Stomach smooth muscle (tissue), 2 donors: ENCODE data around the gene AP2A1.

Experiments used
- H3K27ac ChIP-seq: one replicate; pipeline ENCODE4 v1.7.0; 2013; ENCODE audit warnings: mild to moderate bottlenecking, low read length, inconsistent platforms
- H3K27me3 ChIP-seq, 2 donors: one replicate each; pipeline ENCODE4 v1.7.0; 2013; ENCODE audit warnings: low read length in 2 of 2; ENCODE audit not compliant: insufficient read depth in 2 of 2, control insufficient read depth in 1 of 2
- H3K36me3 ChIP-seq, 2 donors: one replicate each; pipeline ENCODE4 v1.7.0; 2013; ENCODE audit warnings: low read length in 2 of 2; ENCODE audit not compliant: control insufficient read depth in 2 of 2, insufficient read depth in 2 of 2
- H3K4me1 ChIP-seq: one replicate; pipeline ENCODE4 v1.7.0; 2013; ENCODE audit warnings: low read length; ENCODE audit not compliant: control insufficient read depth, insufficient read depth
- H3K4me3 ChIP-seq, 2 donors: one replicate each; pipeline ENCODE4 v1.7.0; 2013; ENCODE audit warnings: low read length in 2 of 2
- H3K9ac ChIP-seq, 2 donors: one replicate each; pipeline ENCODE4 v1.7.0; 2013; ENCODE audit warnings: low read length in 2 of 2, mild to moderate bottlenecking in 1 of 2
- H3K9me3 ChIP-seq, 2 donors: one replicate each; pipeline ENCODE4 v1.7.0; 2013; ENCODE audit warnings: low read length in 2 of 2; ENCODE audit not compliant: control insufficient read depth in 2 of 2
- donor health status: healthy.
- donor health status: Pancreatic carcinoma.

AP2A1 gene

DNA sequence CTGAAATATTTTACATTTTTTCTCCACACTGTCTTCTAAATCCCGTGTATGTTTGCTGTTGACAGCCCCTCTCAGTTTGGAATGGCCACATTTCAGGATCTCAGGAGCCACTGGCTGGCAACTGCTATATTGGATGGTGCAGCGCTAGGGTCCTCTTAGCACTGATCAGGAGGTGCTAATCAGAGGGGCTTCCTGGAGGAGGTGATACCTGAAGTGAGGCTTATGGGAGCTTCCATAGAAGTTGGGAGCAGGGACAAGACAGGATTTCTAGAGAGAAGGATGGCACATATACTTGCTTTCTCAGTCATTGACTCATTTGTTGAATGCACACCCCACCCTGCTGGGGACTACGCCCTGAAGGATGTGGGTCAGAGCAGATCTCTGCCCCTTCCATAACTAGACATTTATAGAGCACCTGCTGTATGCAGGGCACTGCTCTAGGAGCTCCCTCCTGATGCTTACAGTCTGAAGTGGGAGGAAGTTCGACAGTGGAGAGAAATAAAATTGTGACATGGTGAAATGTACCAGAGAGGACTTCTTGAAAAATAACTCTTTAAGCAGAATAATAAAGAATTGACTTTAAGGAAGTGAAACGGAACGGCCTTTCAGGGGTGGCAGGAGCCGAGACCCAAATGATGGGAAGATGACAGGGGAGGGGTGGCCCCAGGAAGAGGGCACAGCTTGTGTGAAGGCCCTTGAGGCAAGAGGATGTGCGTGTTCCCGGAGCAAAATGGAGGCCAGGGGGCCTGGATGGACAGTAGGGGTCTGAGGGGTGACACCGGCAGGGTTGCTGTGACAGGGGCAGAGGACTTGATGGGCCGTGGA lies 13.1 kb downstream of the AP2A1 start:
- Histone ChIP-seq H3K27me3 (no peaks in the 10 kb centered on the region), H3K9me3 (no peaks in the 10 kb centered on the region), H3K4me3 (no peak overlapping the region), H3K36me3 (peaks cover 12 to 20% of the 10 kb centered on the region in 2 donors), H3K9ac (no peak overlapping the region), H3K27ac (no peak overlapping the region), H3K4me1 (no peaks in the 10 kb centered on the region)

DNA sequence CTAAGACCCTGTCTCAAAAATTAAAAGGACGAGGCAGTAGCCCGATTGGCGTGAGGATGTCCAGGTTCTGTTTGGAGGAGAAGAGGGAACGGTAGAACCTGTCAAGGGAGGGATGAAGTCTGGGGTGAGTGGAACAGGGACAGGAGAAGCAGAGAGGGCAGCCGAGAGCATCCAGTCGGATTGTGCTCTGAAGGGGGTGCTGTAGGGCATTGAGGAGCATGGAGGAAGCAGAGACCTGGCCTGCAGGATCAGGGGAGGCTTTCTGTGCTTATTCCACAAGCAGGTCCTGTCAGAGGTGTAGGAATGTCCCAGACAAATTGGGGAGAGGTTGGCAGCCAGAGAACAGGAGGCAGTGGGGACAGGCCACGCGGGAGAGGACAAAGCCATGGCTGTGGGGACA lies 14.1 kb downstream of the AP2A1 start:
- Histone ChIP-seq H3K9ac (no peak overlapping the region), H3K9me3 (no peaks in the 10 kb centered on the region), H3K4me1 (no peaks in the 10 kb centered on the region), H3K4me3 (no peak overlapping the region), H3K27me3 (no peaks in the 10 kb centered on the region), H3K36me3 (peaks cover 17 to 24% of the 10 kb centered on the region in 2 donors), H3K27ac (no peak overlapping the region)

DNA sequence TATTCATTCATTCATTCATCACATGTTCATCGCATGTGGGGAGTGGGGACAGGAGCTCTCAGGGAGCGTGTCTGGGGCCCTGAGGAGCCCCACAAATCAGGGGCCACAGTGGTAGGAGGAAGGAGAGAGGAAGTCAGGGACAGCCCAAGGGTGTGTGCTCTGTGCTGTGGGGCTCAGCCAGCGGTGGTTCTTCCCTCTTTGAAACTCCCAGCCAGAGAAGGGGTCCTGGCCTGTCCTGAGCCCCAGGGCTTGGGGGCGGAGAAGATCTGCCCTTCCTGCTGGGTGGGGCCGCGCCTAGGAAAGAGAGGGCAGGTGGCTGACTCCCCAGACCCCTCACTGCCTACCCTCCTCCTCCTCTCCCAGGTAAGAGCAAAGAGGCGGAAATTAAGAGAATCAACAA lies 14.6 kb downstream of the AP2A1 start:
- Histone ChIP-seq H3K9ac (no peak overlapping the region), H3K4me3 (no peak overlapping the region), H3K9me3 (no peaks in the 10 kb centered on the region), H3K27ac (no peak overlapping the region), H3K4me1 (no peaks in the 10 kb centered on the region), H3K27me3 (no peaks in the 10 kb centered on the region), H3K36me3 (peaks cover 17 to 26% of the 10 kb centered on the region in 2 donors)

DNA sequence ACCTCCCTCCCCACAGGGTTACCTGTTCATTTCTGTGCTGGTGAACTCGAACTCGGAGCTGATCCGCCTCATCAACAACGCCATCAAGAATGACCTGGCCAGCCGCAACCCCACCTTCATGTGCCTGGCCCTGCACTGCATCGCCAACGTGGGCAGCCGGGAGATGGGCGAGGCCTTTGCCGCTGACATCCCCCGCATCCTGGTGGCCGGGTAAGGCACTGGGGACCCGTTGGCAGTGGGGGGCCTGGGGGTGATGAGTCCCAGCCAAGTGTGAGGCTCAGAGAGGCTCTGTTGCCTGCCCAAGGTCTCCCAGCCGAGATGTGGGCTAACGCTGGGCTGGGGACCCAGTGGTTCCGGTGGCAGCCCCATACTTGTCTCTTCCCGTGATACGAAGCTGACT lies 15.7 kb downstream of the AP2A1 start:
- Histone ChIP-seq H3K4me1 (no peaks in the 10 kb centered on the region), H3K27me3 (no peaks in the 10 kb centered on the region), H3K27ac (no peak overlapping the region), H3K36me3 (peaks cover 17 to 26% of the 10 kb centered on the region in 2 donors), H3K9me3 (no peaks in the 10 kb centered on the region), H3K4me3 (no peak overlapping the region), H3K9ac (no peak overlapping the region)

DNA sequence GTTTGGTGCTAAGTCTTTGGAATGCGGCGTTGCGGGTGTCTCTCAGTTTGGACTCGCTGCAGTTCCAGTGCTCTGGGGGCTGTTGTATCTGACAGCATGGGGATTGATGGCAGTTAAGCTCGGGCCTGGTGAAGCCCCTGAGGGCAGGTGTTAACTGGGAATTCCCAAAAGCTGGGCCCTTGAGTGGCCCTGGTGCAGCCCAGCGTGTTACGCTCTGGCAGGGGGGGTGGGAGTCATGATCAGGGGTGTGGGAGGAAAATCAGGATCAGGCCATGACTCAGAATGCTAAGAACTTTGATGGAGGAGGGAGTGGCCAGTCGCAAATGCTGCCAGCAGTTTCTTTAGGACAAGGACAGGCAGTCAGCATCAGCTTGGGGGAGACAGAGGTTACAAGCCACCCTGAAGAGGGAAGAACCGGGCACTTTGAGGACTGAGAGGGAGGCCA lies 19.6 kb downstream of the AP2A1 start:
- Histone ChIP-seq H3K4me1 (peaks cover under 1% of the 10 kb centered on the region), H3K4me3 (no peak overlapping the region), H3K36me3 (peaks cover 20 to 43% of the 10 kb centered on the region in 2 donors), H3K27me3 (no peaks in the 10 kb centered on the region), H3K27ac (no peak overlapping the region), H3K9ac (no peak overlapping the region), H3K9me3 (no peaks in the 10 kb centered on the region)

DNA sequence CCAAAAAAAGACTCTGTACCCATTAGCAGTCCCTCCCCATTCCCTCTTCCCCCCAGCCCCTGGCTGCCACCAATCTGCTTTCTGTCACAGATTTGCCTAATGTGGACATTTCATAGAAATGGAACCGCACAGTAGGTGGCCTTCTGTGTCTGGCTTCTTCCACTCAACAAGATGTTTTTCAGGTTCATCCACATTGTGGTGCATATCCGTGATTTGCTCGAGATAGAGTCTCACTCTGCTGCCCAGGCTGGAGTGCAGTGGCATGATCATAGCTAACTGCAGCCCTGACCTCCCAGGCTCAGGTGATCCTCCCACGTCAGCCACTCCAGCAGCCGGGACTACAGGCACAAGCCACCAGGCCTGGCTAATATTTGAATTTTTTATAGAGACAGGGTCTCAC lies 20.9 kb downstream of the AP2A1 start:
- Histone ChIP-seq H3K4me1 (peaks cover 2% of the 10 kb centered on the region), H3K27ac (no peak overlapping the region), H3K27me3 (no peaks in the 10 kb centered on the region), H3K36me3 (peaks cover 18 to 49% of the 10 kb centered on the region in 2 donors), H3K9me3 (no peaks in the 10 kb centered on the region), H3K9ac (no peak overlapping the region), H3K4me3 (no peak overlapping the region)

DNA sequence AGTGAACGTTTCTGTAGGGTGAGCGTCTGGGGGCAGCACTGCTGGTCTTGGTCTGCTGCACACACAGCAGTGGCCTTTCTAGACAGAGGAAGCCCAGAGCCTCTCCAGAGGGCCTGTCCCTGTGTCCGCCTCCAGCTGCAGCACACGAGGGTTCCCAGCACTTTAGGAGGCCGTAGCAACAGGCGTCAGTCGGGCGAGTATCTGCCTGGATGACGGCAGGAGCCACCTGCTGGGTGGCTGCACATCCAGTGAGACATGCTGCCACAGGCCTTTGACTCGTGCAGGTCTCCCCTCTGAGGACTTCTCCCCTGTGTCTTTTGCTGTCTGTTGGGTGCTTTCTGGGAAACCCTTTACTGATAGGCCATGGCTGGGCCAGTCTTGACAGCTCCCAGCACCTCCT lies 22.1 kb downstream of the AP2A1 start:
- Histone ChIP-seq H3K4me3 (no peak overlapping the region), H3K27me3 (no peaks in the 10 kb centered on the region), H3K4me1 (peaks cover 2% of the 10 kb centered on the region), H3K9ac (no peak overlapping the region), H3K9me3 (no peaks in the 10 kb centered on the region), H3K27ac (no peak overlapping the region), H3K36me3 (peaks cover 22 to 48% of the 10 kb centered on the region in 2 donors)

DNA sequence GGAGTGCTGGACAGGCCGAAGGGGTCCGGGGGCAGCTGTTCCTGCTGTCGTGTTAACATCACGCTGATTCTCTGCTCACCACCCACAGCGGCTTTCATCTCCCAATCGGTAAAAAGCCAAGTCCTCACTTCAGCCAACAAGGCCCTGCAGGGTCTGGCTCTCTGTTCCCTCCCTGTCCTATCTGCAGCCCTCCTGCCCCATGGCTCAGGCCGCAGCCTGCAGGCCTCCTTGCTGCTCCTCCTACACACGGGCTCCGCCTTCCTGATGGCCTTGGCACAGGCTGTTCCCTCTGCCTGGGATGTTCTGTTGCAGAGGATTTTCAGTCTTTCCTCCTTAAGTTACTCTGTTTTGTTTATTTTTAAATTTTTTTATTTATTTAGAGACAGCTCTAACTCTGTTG lies 24.1 kb downstream of the AP2A1 start:
- H3K27me3 ChIP-seq = no peaks in the 10 kb centered on the region
- H3K27ac ChIP-seq = no peak overlapping the region
- peak overlapping the region in 1 of 2 donors; percentile 22 for H3K4me3 ChIP-seq
- H3K36me3 ChIP-seq = peaks cover 23 to 48% of the 10 kb centered on the region in 2 donors
- H3K9me3 ChIP-seq = no peaks in the 10 kb centered on the region
- H3K4me1 ChIP-seq = peaks cover 2% of the 10 kb centered on the region
- no peak overlapping the region for H3K9ac ChIP-seq

DNA sequence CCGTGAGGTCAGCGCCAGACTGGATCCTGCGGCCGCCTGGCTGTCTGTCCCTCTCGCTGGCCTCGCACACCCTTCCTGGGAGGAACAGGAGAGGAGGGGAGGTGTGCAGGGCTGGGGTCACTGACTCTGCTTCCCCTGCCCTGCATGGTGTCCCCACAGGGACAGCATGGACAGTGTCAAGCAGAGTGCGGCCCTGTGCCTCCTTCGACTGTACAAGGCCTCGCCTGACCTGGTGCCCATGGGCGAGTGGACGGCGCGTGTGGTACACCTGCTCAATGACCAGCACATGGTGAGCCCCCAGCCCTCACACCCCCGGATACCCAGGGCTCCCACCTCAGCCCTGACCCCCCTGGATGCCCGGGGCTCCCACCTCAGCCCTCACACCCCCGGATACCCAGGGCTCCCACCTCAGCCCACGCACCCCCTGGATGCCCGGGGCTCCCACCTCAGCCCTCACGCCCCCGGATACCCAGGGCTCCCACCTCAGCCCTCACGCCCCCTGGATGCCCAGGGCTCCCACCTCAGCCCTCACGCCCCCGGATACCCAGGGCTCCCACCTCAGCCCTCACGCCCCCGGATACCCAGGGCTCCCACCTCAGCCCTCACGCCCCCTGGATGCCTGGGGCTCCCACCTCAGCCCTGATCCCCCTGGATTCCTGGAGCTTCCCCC lies 25.1 kb downstream of the AP2A1 start:
- Histone ChIP-seq H3K9me3 (no peaks in the 10 kb centered on the region), H3K9ac (no peak overlapping the region), H3K4me3 (no peak overlapping the region), H3K27me3 (no peaks in the 10 kb centered on the region), H3K36me3 (peaks cover 33 to 56% of the 10 kb centered on the region in 2 donors), H3K4me1 (peaks cover 2% of the 10 kb centered on the region), H3K27ac (no peak overlapping the region)

DNA sequence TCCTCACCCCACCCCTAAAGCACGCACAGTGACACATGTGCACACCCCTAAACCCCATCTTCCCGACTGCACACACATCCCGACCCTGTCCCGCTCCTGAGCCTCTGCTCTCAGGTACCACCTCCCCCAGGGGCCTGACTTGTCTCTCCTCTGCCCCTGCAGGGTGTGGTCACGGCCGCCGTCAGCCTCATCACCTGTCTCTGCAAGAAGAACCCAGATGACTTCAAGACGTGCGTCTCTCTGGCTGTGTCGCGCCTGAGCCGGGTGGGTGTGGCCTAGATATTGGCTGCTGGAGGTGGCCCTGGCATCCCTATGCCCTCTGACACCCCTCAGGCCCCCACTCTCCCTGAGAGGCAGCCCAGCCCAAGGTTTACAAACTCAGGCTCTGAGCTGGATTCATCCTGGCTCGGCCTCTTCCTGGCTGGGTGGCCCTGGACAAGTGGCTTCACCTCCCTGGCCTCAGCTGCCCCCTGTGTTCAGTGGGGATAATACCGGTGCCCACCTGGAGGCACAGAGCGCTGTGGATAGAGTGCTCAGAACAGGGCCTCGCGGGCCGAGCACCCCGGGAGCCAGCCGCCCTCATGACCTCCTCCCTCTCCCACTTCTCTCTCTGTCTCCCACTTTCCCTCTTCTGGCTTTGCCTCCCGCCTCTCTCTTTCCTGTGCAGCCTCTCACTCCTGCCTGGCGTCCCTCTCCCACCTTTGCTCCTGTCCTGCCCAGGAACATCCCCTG lies 26.2 kb downstream of the AP2A1 start:
- no peak overlapping the region for H3K27ac ChIP-seq
- H3K4me1 ChIP-seq = peaks cover 2% of the 10 kb centered on the region
- no peaks in the 10 kb centered on the region for H3K9me3 ChIP-seq
- no peak overlapping the region for H3K9ac ChIP-seq
- peaks cover 33 to 54% of the 10 kb centered on the region in 2 donors for H3K36me3 ChIP-seq
- no peaks in the 10 kb centered on the region for H3K27me3 ChIP-seq
- H3K4me3 ChIP-seq = no peak overlapping the region
